Breast epithelium (tissue), 4 donors: ENCODE results near the gene CCDC85C. TPM values are rescaled to one million over a fixed set of nuclear protein-coding genes. Genes with fewer than 3 reads are reported as not detected.

Experiments used
- DNase-seq, 2 donors: peaks; one replicate each; pipeline ENCODE4 v3.0.0-alpha.2; 2019; ENCODE audit warnings: low spot score in 2 of 2
- H3K27ac ChIP-seq, 2 donors: fragments of 200-600 bp; sonication (generic) in 1 of 2; one replicate each; pipeline ENCODE4 v1.5.1; 2016 to 2019; ENCODE audit warnings: mild to moderate bottlenecking in 1 of 2
- H3K27me3 ChIP-seq, 2 donors: fragments of 200-600 bp; sonication (generic) in 1 of 2; one replicate each; pipeline versions ENCODE4 v1.5.1 to v1.6.0; 2017 to 2019; ENCODE audit warnings: control low read depth in 1 of 2, mild to moderate bottlenecking in 1 of 2
- H3K36me3 ChIP-seq: fragments of 200-600 bp; one replicate; pipeline ENCODE4 v1.5.1; 2019
- H3K4me1 ChIP-seq, 2 donors: fragments of 200-600 bp; sonication (generic); one replicate each; pipeline ENCODE4 v1.5.1; 2016 to 2019; ENCODE audit warnings: control low read depth in 1 of 2
- H3K4me3 ChIP-seq, 3 donors: fragments of 200-600 bp; sonication (generic); 1 replicate in 2 of 3; 2 replicates in 1 of 3; pipeline ENCODE4 v1.5.1; 2016 to 2019; ENCODE audit warnings: mild to moderate bottlenecking in 3 of 3, moderate library complexity in 2 of 3
- H3K9me3 ChIP-seq, 2 donors: fragments of 200-600 bp; sonication (generic) in 1 of 2; one replicate each; pipeline ENCODE4 v1.5.1; 2016 to 2019; ENCODE audit warnings: control low read depth in 1 of 2
- POLR2A ChIP-seq: fragments of 450-650 bp; IDR thresholded peaks from one replicate; pipeline ENCODE4 v1.6.1; 2016; ENCODE audit warnings: antibody characterized with exemption, mild to moderate bottlenecking, moderate library complexity
- POLR2AphosphoS5 ChIP-seq, 3 donors: sonication (generic); formaldehyde crosslinking; IDR thresholded peaks; one replicate each; pipeline ENCODE4 v1.6.1; 2017; ENCODE audit warnings: antibody characterized with exemption in 3 of 3
- intact Hi-C: fragments of 100-400 bp; cut with DNase I; formaldehyde crosslinking; loops from one replicate; pipeline ENCODE4 v1.15.1; 2023; ENCODE audit warnings: low total_unique reads
- total RNA-seq, 3 donors: library from RNA; depleted of rRNA; stranded (reverse); fragments of >200 nt; gene quantifications; one replicate each; pipeline ENCODE4 v1.1.0, GENCODE V29; 2016
- TF ChIP-seq, protein P1 (sequence below), 3 donors: fragments of 450-650 bp; IDR thresholded peaks; one replicate each; pipeline ENCODE4 v1.5.1; 2016 to 2017; ENCODE audit warnings: antibody characterized with exemption in 3 of 3, mild to moderate bottlenecking in 3 of 3, moderate library complexity in 3 of 3

The CCDC85C gene
- total RNA-seq, 3 donors from 2014 or later, result 1.3 to 8.3 (median 4.3) TPM

DNA sequence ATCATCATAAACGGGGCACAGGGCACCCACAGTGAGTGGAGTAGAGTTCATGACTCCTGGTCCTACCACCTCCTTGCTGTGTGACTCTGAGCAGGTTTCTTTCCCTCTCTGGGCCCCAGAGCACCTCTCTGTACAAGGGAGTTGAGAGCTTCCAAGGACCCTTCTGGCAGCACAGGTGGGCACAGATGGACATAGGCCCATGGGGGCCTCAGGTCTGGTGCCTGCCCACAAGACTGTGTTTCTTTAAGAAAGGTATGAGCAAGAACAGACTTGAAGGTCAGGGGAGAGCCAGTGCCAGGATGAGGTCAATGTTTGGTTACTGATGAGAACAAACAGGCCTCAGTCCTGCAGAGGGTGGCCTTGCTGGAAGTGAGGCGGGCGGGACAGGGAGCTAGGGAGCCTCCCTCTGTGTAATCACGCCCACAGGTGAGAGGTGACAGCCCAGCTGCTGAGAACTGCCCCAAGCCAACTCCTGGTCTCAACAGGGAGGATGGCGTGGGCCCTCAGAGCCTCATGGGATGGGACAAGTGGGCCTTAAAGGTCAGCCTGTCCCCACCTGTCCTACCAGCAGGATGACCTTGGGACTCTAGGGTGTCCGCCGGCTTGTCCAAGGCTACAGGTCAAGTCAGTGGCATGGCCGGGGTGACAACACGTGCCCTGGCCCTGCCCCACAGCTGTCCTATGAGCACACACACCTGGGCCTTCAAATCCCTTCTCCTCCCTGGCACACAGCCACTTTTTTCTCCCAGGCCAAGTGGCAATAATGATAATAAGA, 49.1 kb downstream of the CCDC85C start:
- H3K27ac ChIP-seq, result peak overlapping the region in 1 of 2 donors; percentile 61
- H3K4me3 ChIP-seq, result no peak overlapping the region
- intact Hi-C loops, result no loop called here
- TF ChIP-seq, protein P1, sequence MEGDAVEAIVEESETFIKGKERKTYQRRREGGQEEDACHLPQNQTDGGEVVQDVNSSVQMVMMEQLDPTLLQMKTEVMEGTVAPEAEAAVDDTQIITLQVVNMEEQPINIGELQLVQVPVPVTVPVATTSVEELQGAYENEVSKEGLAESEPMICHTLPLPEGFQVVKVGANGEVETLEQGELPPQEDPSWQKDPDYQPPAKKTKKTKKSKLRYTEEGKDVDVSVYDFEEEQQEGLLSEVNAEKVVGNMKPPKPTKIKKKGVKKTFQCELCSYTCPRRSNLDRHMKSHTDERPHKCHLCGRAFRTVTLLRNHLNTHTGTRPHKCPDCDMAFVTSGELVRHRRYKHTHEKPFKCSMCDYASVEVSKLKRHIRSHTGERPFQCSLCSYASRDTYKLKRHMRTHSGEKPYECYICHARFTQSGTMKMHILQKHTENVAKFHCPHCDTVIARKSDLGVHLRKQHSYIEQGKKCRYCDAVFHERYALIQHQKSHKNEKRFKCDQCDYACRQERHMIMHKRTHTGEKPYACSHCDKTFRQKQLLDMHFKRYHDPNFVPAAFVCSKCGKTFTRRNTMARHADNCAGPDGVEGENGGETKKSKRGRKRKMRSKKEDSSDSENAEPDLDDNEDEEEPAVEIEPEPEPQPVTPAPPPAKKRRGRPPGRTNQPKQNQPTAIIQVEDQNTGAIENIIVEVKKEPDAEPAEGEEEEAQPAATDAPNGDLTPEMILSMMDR (IDR thresholded peaks at IDR 0.05), result no peak
- no peak for TF ChIP-seq POLR2AphosphoS5 (IDR thresholded peaks at IDR 0.05)
- no peaks in the 10 kb centered on the region for H3K36me3 ChIP-seq
- no peaks in the 10 kb centered on the region for H3K27me3 ChIP-seq
- DNase-seq, result peak in 1 of 2 donors; percentile 76
- no peaks in the 10 kb centered on the region for H3K9me3 ChIP-seq
- peaks cover 0 to 22% of the 10 kb centered on the region in 2 donors for H3K4me1 ChIP-seq

DNA sequence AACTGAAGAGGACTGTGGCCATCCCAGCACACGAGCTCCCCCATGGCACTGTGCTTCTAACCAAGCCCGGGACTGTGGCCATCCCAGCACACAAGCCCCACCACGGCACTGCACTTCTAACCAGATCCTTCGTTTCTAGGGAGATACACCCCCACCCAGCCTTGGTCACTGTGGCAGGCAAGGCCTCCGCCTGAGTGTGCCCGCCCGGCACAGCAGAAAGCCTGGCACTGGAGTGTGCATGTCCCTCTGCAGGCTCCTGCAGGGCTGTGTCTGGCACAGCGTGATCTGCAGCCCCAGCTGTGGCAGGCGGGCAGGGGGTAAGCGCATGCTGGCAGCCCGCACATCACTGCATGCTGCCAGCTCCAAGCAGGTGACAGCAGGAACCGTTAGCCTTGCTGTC, 49.8 kb downstream of the CCDC85C start:
- H3K36me3 ChIP-seq, result no peaks in the 10 kb centered on the region
- TF ChIP-seq POLR2A, result no peak
- TF ChIP-seq, protein P1 (IDR thresholded peaks at IDR 0.05), result no peak
- TF ChIP-seq POLR2AphosphoS5 (IDR thresholded peaks at IDR 0.05), result no peak
- no peaks in the 10 kb centered on the region for H3K27me3 ChIP-seq
- H3K27ac ChIP-seq, result peak overlapping the region in 1 of 2 donors; percentile 61
- peaks cover 0 to 22% of the 10 kb centered on the region in 2 donors for H3K4me1 ChIP-seq
- DNase-seq, result no peak
- H3K4me3 ChIP-seq, result no peak overlapping the region
- intact Hi-C loops, result no loop called here
- H3K9me3 ChIP-seq, result no peaks in the 10 kb centered on the region

DNA sequence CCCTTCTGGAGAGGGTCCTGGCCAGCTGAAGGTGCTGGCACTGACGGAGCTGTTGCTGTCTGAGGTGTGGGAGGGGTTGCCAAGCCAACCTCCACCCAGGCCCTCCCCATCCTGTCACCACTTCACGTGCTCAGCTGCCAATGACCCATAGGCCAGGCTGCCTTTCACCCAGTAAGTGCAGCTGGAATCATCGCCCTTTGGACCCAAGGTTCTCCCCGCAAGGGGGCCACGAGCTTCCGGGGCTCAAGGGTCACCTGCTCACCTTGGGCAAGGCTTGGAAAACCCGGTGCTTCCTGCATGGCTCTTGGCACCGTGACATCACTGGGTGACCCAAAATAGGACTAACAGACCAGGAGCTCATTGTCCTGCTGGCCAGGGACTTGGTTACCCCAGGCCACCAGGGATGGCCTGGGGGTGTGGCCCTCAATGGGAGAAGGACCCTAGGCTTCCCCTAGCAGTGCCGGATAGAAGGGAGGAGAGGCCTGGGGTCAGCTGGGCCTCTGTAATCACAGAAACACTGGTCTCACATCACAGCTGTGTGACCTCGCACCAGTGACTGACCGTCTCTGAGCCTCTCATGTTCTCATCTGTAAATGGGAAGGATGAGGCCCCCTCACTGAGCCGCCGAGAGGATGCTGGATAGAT, 51.3 kb downstream of the CCDC85C start:
- TF ChIP-seq, protein P1 (IDR thresholded peaks at IDR 0.05), result no peak
- TF ChIP-seq POLR2AphosphoS5 (IDR thresholded peaks at IDR 0.05), result no peak
- no peak for TF ChIP-seq POLR2A

DNA sequence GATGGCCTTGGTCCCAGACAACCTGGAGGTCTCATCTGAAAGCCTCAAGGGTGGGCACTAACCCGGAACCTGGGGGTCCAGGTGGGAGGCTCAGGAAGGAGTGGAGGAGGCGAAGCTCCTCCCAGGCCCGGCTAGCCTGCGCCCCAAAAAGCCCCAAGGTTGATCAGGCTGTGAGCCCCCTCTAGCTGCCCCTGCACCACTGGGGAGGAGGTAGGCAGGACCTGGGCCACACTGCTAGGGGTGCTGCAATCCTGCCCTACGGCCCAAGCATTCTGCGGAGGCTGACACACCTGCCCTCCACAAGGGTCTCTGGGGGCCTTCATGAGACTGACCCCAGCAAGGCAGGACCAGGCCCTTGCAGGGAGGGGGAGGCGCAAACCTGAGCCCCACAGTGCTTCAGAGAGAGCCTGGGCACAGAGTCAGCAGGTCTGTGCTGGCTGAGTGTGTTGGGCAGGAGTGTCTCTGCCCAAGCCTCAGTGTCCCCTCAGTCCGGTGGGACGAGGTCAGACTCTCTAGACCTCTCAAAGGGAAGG, 51.9 kb downstream of the CCDC85C start:
- no peaks in the 10 kb centered on the region for H3K36me3 ChIP-seq
- peaks cover 0 to 22% of the 10 kb centered on the region in 2 donors for H3K4me1 ChIP-seq
- TF ChIP-seq POLR2A (no peak), POLR2AphosphoS5 (IDR thresholded peaks at IDR 0.05) (no peak)
- TF ChIP-seq, protein P1 (IDR thresholded peaks at IDR 0.05), result no peak
- H3K27me3 ChIP-seq, result no peaks in the 10 kb centered on the region
- no peak overlapping the region for H3K27ac ChIP-seq
- DNase-seq, result no peak
- no peak overlapping the region for H3K4me3 ChIP-seq
- intact Hi-C loops, result no loop called here
- H3K9me3 ChIP-seq, result no peaks in the 10 kb centered on the region

More for the DNA sequence above, 51.3 kb downstream of the CCDC85C start:
- intact Hi-C loops, result no loop called here
- H3K27me3 ChIP-seq, result no peaks in the 10 kb centered on the region
- no peak overlapping the region for H3K4me3 ChIP-seq
- no peaks in the 10 kb centered on the region for H3K9me3 ChIP-seq
- no peak for DNase-seq
- no peak overlapping the region for H3K27ac ChIP-seq
- no peaks in the 10 kb centered on the region for H3K36me3 ChIP-seq
- peaks cover 0 to 22% of the 10 kb centered on the region in 2 donors for H3K4me1 ChIP-seq
